ENCODE measurements around the gene WDR48. TPM values are rescaled to one million over a fixed set of nuclear protein-coding genes. Genes with fewer than 3 reads are reported as not detected.
A peak's percentile ranks its signal among the peaks of the same experiment; 100 is the strongest.

WDR48 gene
- total and polyA plus RNA-seq, 4 experiments from 2014 or later: 32.6 to 69.8 (median 53.7) TPM

- Histone ChIP-seq H3K27me3 (ENCODE audit: insufficient read depth, low read length) (no peaks in the 10 kb centered on the region), H3K4me1 (ENCODE audit: insufficient read depth, low read length) (no peaks in the 10 kb centered on the region), H3K27ac (ENCODE audit: low read depth, low read length) (no peak overlapping the region), H3K9me3 (ENCODE audit: control insufficient read depth in 1 of 2, low read length in 2 of 2) (no peaks in the 10 kb centered on the region), H3K4me3 (ENCODE audit: low read length in 2 of 2) (no peak overlapping the region), H3K36me3 (ENCODE audit: insufficient read depth, low read length) (peaks cover 66% of the 10 kb centered on the region)
- Mint-ChIP-seq H3K36me3 (peaks cover 26 to 91% of the 10 kb centered on the region in 2 donors), H3K27ac (peak overlapping the region in 3 of 7 donors; percentile 33 to 58 (median 48)), H3K4me1 (peaks cover 0 to 5% (median 0%) of the 10 kb centered on the region in 4 donors), H3K9me3 (peaks cover 0 to 3% (median 0%) of the 10 kb centered on the region in 8 donors), H3K4me3 (no peak overlapping the region), H3K27me3 (no peaks in the 10 kb centered on the region)
- no peak for DNase-seq
- ChIA-PET POLR2A (ENCODE audit: partially characterized antibody) (interaction anchor here (1.4 kb wide), 1 partner anchor 55 kb away, joined by 3 read pairs; no protein-coding TSS in a partner anchor), CTCF (ENCODE audit: partially characterized antibody) (interaction anchor here (1.2 to 7.0 kb wide), 2 partner anchors 193 to 196 kb away, joined by 3 to 35 read pairs; no protein-coding TSS in a partner anchor)
- intact Hi-C loops (cut with micrococcal nuclease): no loop called here
These were observed 43.2 kb downstream of the WDR48 start for GRCh38 chr3:39094851-39095677.

DNA sequence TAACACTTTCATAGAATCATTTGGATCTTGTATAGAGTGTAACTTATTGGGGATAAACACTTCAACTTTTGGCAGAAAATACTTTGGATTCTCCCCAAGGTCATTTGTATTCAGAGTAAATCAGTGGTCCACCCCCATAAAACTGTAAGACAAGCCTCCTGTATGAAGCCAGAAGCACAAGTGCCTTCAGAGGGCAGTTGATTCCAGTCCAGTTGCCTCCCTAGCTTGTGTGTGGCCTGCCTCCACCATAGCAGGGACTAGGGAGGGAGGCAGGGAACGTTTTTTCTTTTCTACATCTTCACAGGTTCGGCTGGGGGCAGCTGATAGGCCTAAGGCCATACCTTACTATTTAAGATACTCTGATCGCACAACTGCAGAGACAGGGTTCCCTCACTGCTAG, 44.0 kb downstream of the WDR48 start:
- Mint-ChIP-seq H3K4me1 (peaks cover 0 to 5% (median 0%) of the 10 kb centered on the region in 4 donors), H3K27me3 (no peaks in the 10 kb centered on the region), H3K9me3 (peaks cover 0 to 3% (median 0%) of the 10 kb centered on the region in 8 donors), H3K27ac (peak overlapping the region in 1 of 7 donors; percentile 68), H3K36me3 (peaks cover 26 to 87% of the 10 kb centered on the region in 2 donors), H3K4me3 (no peak overlapping the region)
- H3K27ac ChIP-seq (ENCODE audit: low read depth, low read length): no peak overlapping the region
- no peaks in the 10 kb centered on the region for H3K4me1 ChIP-seq (ENCODE audit: insufficient read depth, low read length)
- intact Hi-C loops (cut with micrococcal nuclease): no loop called here
- H3K36me3 ChIP-seq (ENCODE audit: insufficient read depth, low read length): peaks cover 72% of the 10 kb centered on the region
- ChIA-PET CTCF (ENCODE audit: partially characterized antibody) (interaction anchor here (0.7 to 14.8 kb wide), 4 partner anchors 27 to 194 kb away, joined by 3 to 170 read pairs (median 4); no protein-coding TSS in a partner anchor), POLR2A (ENCODE audit: partially characterized antibody) (interaction anchor here (1.4 kb wide), 1 partner anchor 55 kb away, joined by 3 read pairs; no protein-coding TSS in a partner anchor)
- no peak for DNase-seq
- no peak overlapping the region for H3K4me3 ChIP-seq (ENCODE audit: low read length in 2 of 2)
- no peaks in the 10 kb centered on the region for H3K9me3 ChIP-seq (ENCODE audit: control insufficient read depth in 1 of 2, low read length in 2 of 2)
- no peaks in the 10 kb centered on the region for H3K27me3 ChIP-seq (ENCODE audit: insufficient read depth, low read length)

DNA sequence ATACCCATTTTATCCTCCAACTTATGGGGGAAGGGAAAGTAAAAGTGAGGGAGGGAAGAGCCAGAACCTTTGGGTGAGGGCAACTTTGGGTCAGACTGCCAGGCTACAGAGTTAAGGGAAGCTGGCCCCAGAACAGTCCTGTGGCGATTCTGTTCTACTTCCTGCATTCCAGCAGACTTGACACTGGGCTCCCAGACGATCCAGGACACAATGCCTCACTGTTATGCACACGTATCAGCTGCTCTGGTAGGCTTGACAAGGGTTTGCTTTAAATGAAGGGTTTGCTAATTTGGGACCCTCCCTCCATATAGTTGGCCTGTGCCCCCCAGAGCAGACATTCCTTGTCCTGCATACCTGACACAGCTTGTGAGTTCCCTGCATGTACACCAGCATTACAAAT, 45.0 kb downstream of the WDR48 start:
- no peak for DNase-seq
- peaks cover 26 to 82% of the 10 kb centered on the region in 2 donors for H3K36me3 Mint-ChIP-seq

GRCh38 chr3:39097716-39098472, 46.1 kb downstream of the WDR48 start:
- no peaks in the 10 kb centered on the region for H3K9me3 ChIP-seq (ENCODE audit: control insufficient read depth in 1 of 2, low read length in 2 of 2)
- H3K36me3 Mint-ChIP-seq: peaks cover 22 to 72% of the 10 kb centered on the region in 2 donors
- H3K27ac Mint-ChIP-seq: peak overlapping the region in 3 of 7 donors; percentile 42 to 77 (median 44)

More for the DNA sequence above, 45.0 kb downstream of the WDR48 start:
- no peak overlapping the region for H3K27ac ChIP-seq (ENCODE audit: low read depth, low read length)
- Mint-ChIP-seq H3K27ac (peak overlapping the region in 2 of 7 donors; percentile 45 to 75), H3K4me1 (peaks cover 0 to 15% (median 6%) of the 10 kb centered on the region in 4 donors), H3K9me3 (peaks cover 0 to 3% (median 0%) of the 10 kb centered on the region in 8 donors), H3K27me3 (no peaks in the 10 kb centered on the region), H3K4me3 (no peak overlapping the region)
- intact Hi-C loops (cut with micrococcal nuclease): no loop called here
- H3K4me1 ChIP-seq (ENCODE audit: insufficient read depth, low read length): no peaks in the 10 kb centered on the region
- POLR2A ChIA-PET (ENCODE audit: partially characterized antibody): interaction anchor here (0.8 kb wide), 1 partner anchor 52 kb away, joined by 3 read pairs; no protein-coding TSS in a partner anchor
- no peaks in the 10 kb centered on the region for H3K9me3 ChIP-seq (ENCODE audit: control insufficient read depth in 1 of 2, low read length in 2 of 2)
- H3K27me3 ChIP-seq (ENCODE audit: insufficient read depth, low read length): no peaks in the 10 kb centered on the region
- CTCF ChIA-PET (ENCODE audit: partially characterized antibody): interaction anchor here (1.2 to 14.8 kb wide), 4 partner anchors 30 to 193 kb away, joined by 3 to 170 read pairs (median 4); no protein-coding TSS in a partner anchor
- H3K4me3 ChIP-seq (ENCODE audit: low read length in 2 of 2): no peak overlapping the region
- peaks cover 73% of the 10 kb centered on the region for H3K36me3 ChIP-seq (ENCODE audit: insufficient read depth, low read length)

GRCh38 chr3:39098473-39099000, 46.7 kb downstream of the WDR48 start:
- no peak overlapping the region for H3K4me3 Mint-ChIP-seq
- H3K4me3 ChIP-seq (ENCODE audit: low read length in 2 of 2): no peak overlapping the region
- H3K9me3 Mint-ChIP-seq: no peaks in the 10 kb centered on the region
- peaks cover 22 to 67% of the 10 kb centered on the region in 2 donors for H3K36me3 Mint-ChIP-seq
- H3K27ac Mint-ChIP-seq: no peak overlapping the region
- H3K9me3 ChIP-seq (ENCODE audit: control insufficient read depth in 1 of 2, low read length in 2 of 2): no peaks in the 10 kb centered on the region
- CTCF ChIA-PET (ENCODE audit: partially characterized antibody): interaction anchor here (1.3 to 14.8 kb wide), 2 partner anchors 191 to 280 kb away, joined by 3 to 170 read pairs; no protein-coding TSS in a partner anchor
- DNase-seq: no peak
- H3K27ac ChIP-seq (ENCODE audit: low read depth, low read length): no peak overlapping the region
- no peaks in the 10 kb centered on the region for H3K27me3 Mint-ChIP-seq
- H3K4me1 Mint-ChIP-seq: peaks cover 10 to 32% (median 19%) of the 10 kb centered on the region in 4 donors
- H3K27me3 ChIP-seq (ENCODE audit: insufficient read depth, low read length): no peaks in the 10 kb centered on the region
- intact Hi-C loops (cut with micrococcal nuclease): no loop called here
- H3K4me1 ChIP-seq (ENCODE audit: insufficient read depth, low read length): no peaks in the 10 kb centered on the region
- peaks cover 68% of the 10 kb centered on the region for H3K36me3 ChIP-seq (ENCODE audit: insufficient read depth, low read length)
- POLR2A ChIA-PET (ENCODE audit: partially characterized antibody): no interaction called here

More at GRCh38 chr3:39097716-39098472, 46.1 kb downstream of the WDR48 start:
- POLR2A ChIA-PET (ENCODE audit: partially characterized antibody): no interaction called here
- Mint-ChIP-seq H3K4me1 (peaks cover 7 to 26% (median 14%) of the 10 kb centered on the region in 4 donors), H3K9me3 (no peaks in the 10 kb centered on the region), H3K4me3 (no peak overlapping the region), H3K27me3 (no peaks in the 10 kb centered on the region)
- DNase-seq: no peak
- Histone ChIP-seq H3K36me3 (ENCODE audit: insufficient read depth, low read length) (peaks cover 68% of the 10 kb centered on the region), H3K27ac (ENCODE audit: low read depth, low read length) (no peak overlapping the region), H3K4me3 (ENCODE audit: low read length in 2 of 2) (no peak overlapping the region), H3K4me1 (ENCODE audit: insufficient read depth, low read length) (no peaks in the 10 kb centered on the region), H3K27me3 (ENCODE audit: insufficient read depth, low read length) (no peaks in the 10 kb centered on the region)
- intact Hi-C loops (cut with micrococcal nuclease): no loop called here
- CTCF ChIA-PET (ENCODE audit: partially characterized antibody): interaction anchor here (1.3 to 14.8 kb wide), 3 partner anchors 69 to 280 kb away, joined by 3 to 170 read pairs (median 3); no protein-coding TSS in a partner anchor

DNA sequence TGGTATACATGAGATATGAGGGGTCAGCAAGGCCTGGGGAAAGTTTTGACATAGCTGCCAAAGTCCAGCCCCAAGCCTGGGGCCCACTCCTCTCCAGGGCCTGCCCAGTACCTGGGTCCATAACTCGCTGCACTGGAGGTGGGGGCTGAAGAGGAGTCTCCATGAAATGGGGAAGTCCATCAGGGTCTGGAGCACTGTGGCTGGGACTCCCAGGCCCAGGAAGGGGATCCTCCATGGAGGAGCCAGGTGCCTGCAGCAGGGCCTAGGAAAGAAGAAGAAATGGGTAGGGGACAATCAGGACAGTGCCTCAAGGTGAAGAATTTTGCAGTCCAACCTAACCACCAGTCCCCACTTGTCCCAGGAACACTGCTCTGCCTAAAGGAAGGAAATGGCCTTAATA, 47.4 kb downstream of the WDR48 start:
- H3K36me3 Mint-ChIP-seq: peaks cover 15 to 60% of the 10 kb centered on the region in 2 donors
- H3K4me3 Mint-ChIP-seq: no peak overlapping the region
- CTCF ChIA-PET (ENCODE audit: partially characterized antibody): interaction anchor here (1.5 to 14.8 kb wide), 2 partner anchors 18 to 191 kb away, joined by 3 to 170 read pairs; no protein-coding TSS in a partner anchor
- H3K4me1 Mint-ChIP-seq: peaks cover 10 to 37% (median 21%) of the 10 kb centered on the region in 4 donors
- H3K4me1 ChIP-seq (ENCODE audit: insufficient read depth, low read length): peaks cover 6% of the 10 kb centered on the region
- DNase-seq: no peak
- no peaks in the 10 kb centered on the region for H3K9me3 ChIP-seq (ENCODE audit: control insufficient read depth in 1 of 2, low read length in 2 of 2)
- no peak overlapping the region for H3K27ac ChIP-seq (ENCODE audit: low read depth, low read length)
- intact Hi-C loops (cut with micrococcal nuclease): no loop called here
- POLR2A ChIA-PET (ENCODE audit: partially characterized antibody): no interaction called here
- no peaks in the 10 kb centered on the region for H3K27me3 Mint-ChIP-seq
- H3K27ac Mint-ChIP-seq: peak overlapping the region in 4 of 7 donors; percentile 23 to 75 (median 40)
- no peaks in the 10 kb centered on the region for H3K9me3 Mint-ChIP-seq
- peaks cover 63% of the 10 kb centered on the region for H3K36me3 ChIP-seq (ENCODE audit: insufficient read depth, low read length)
- no peaks in the 10 kb centered on the region for H3K27me3 ChIP-seq (ENCODE audit: insufficient read depth, low read length)
- no peak overlapping the region for H3K4me3 ChIP-seq (ENCODE audit: low read length in 2 of 2)
